Transverse colon (tissue), 3 donors: ENCODE measurements around the gene RPS4Y1.

Experiments used
- CTCF ChIP-seq, 5 experiments: fragments of 200-600 bp in 3 of 5; fragments of 450-650 bp in 2 of 5; sonication (generic) in 3 of 5; IDR thresholded peaks; 1 replicate in 2 of 5; 2 replicates in 3 of 5; pipeline ENCODE4 v1.5.1; 2016 to 2017; ENCODE audit warnings: antibody characterized with exemption in 5 of 5, inconsistent platforms in 3 of 5, mild to moderate bottlenecking in 2 of 5, moderate library complexity in 1 of 5
- EP300 ChIP-seq: sonication (generic); formaldehyde crosslinking; IDR thresholded peaks from one replicate; pipeline ENCODE4 v1.6.1; 2017; ENCODE audit warnings: antibody characterized with exemption, low read depth
- POLR2A ChIP-seq: fragments of 450-650 bp; IDR thresholded peaks from one replicate; pipeline ENCODE4 v1.6.1; 2016; ENCODE audit warnings: antibody characterized with exemption, mild to moderate bottlenecking, moderate library complexity

- no peak for TF ChIP-seq POLR2A
- no peak for TF ChIP-seq CTCF (IDR thresholded peaks at IDR 0.05)
- TF ChIP-seq EP300 = no peak
Observed at GRCh38 chrY:2846791-2847190, 5.4 kb downstream of the RPS4Y1 start.
